K562 (cell line): ENCODE measurements around the gene FRMD4B. TPM values are rescaled to one million over a fixed set of nuclear protein-coding genes. Genes with fewer than 3 reads are reported as not detected.

Source experiments
- ATAC-seq: fragments of 200-7000 bp; cut with Tn5 transposase; 3 replicates; pipeline ENCODE4 v1.9.1; 2020; ENCODE audit warnings: moderate library complexity
- BruUV-seq: library from RNA; stranded (reverse); fragments of 400-500 nt; replicated peaks from 2 replicates; lab custom pipeline; 2021; lab: Mats Ljungman, UMichigan
- CTCF ChIA-PET: fragments of 300-600 bp; formaldehyde crosslinking; extraction: SDS; loops from one replicate; lab custom pipeline; 2021; ENCODE audit warnings: low intra/inter-chr PET ratio; lab: Yijun Ruan, JAX
- POLR2A ChIA-PET: fragments of 300-600, 350-650 bp; sonication (Branson Sonifier 250); formaldehyde crosslinking; extraction: SDS; loops from one replicate; lab custom pipeline; 2021; ENCODE audit warnings: antibody characterized with exemption, inconsistent platforms; lab: Yijun Ruan, JAX
- DNase-seq, 4 experiments: peaks; one replicate each; pipeline versions ENCODE4 v3.0.0 to v3.0.0-alpha.2; 2011 to 2018; ENCODE audit warnings: low spot score in 3 of 4, mixed read lengths in 3 of 4; ENCODE audit errors: extremely low read depth in 1 of 4
- FAIRE-seq: peaks from 2 replicates; lab custom pipeline; 2011; peaks lifted over from hg19 to GRCh38; lab: Jason Lieb, UNC
- H2AFZ ChIP-seq: 2 replicates; pipeline ENCODE4 v1.6.0; 2011; ENCODE audit warnings: low read depth, low read length, control low read depth, inconsistent platforms
- H3K27ac ChIP-seq: fragments of 200-600 bp; 3 replicates; pipeline ENCODE4 v1.8.0; 2011; ENCODE audit warnings: low read depth, mild to moderate bottlenecking, control low read depth, inconsistent platforms, low read length, moderate library complexity, mixed read lengths; ENCODE audit errors: extremely low read depth
- H3K27me3 ChIP-seq, 2 experiments: fragments of 300-600 bp in 1 of 2; 2 replicates in 1 of 2; 3 replicates in 1 of 2; pipeline versions ENCODE4 v1.6.0 to v1.8.0; 2011; ENCODE audit warnings: inconsistent platforms in 2 of 2, low read length in 2 of 2, mild to moderate bottlenecking in 1 of 2, mixed read lengths in 1 of 2, moderate library complexity in 1 of 2; ENCODE audit not compliant: control insufficient read depth in 2 of 2, insufficient read depth in 2 of 2
- H3K36me3 ChIP-seq: fragments of 300-600 bp; 3 replicates; pipeline ENCODE4 v1.8.0; 2011; ENCODE audit warnings: mild to moderate bottlenecking, low read length, inconsistent platforms; ENCODE audit not compliant: control insufficient read depth, insufficient read depth
- H3K4me1 ChIP-seq, 2 experiments: fragments of 200-600 bp in 1 of 2; replicated peaks in 1 of 2; 2 replicates in 1 of 2; 3 replicates in 1 of 2; pipeline versions ENCODE4 v1.5.1 to v1.8.0; 2011; ENCODE audit warnings: inconsistent platforms in 2 of 2, low read length in 2 of 2, mild to moderate bottlenecking in 1 of 2, mixed read lengths in 1 of 2, moderate library complexity in 1 of 2; ENCODE audit not compliant: control insufficient read depth in 2 of 2, insufficient read depth in 2 of 2
- H3K4me2 ChIP-seq: 2 replicates; pipeline ENCODE4 v1.6.1; 2011; ENCODE audit warnings: low read length, control low read depth, inconsistent platforms, mixed read lengths; ENCODE audit not compliant: insufficient read depth
- H3K4me3 ChIP-seq: fragments of 200-600 bp; sonication (generic), shearing (Covaris generic); 2 replicates; pipeline ENCODE4 v1.5.1; 2016; ENCODE audit warnings: control low read depth, inconsistent platforms
- H3K79me2 ChIP-seq: fragments of 200-600 bp; 3 replicates; pipeline ENCODE4 v1.8.0; 2011; ENCODE audit warnings: low read length, inconsistent platforms; ENCODE audit not compliant: control insufficient read depth, insufficient read depth
- H3K9ac ChIP-seq, 2 experiments: 2 replicates each; pipeline versions ENCODE4 v1.6.0 to v1.6.1; 2011; ENCODE audit warnings: low read depth in 2 of 2, low read length in 2 of 2, control low read depth in 1 of 2, inconsistent platforms in 1 of 2, mild to moderate bottlenecking in 1 of 2, mixed read lengths in 1 of 2; ENCODE audit not compliant: insufficient read depth in 1 of 2
- H3K9me1 ChIP-seq: one replicate; pipeline ENCODE4 v1.6.0; 2011; ENCODE audit warnings: inconsistent platforms, mild to moderate bottlenecking, low read length, moderate library complexity; ENCODE audit not compliant: control insufficient read depth, insufficient read depth
- H3K9me3 ChIP-seq: replicated peaks from 2 replicates; pipeline ENCODE4 v1.5.1; 2011; ENCODE audit warnings: low read depth, low read length, inconsistent platforms; ENCODE audit not compliant: control insufficient read depth, insufficient read depth
- H4K20me1 ChIP-seq: replicated peaks from 2 replicates; pipeline ENCODE4 v1.6.1; 2011; ENCODE audit warnings: low read length, inconsistent platforms, mixed read lengths; ENCODE audit not compliant: control insufficient read depth, insufficient read depth
- BHLHE40 ChIP-seq: IDR thresholded peaks from 2 replicates; pipeline ENCODE4 v1.6.1; 2011; ENCODE audit warnings: low read length, improper control_type of control experiment
- BRD4 ChIP-seq: fragments of 200-600 bp; sonication (generic); IDR thresholded peaks from 2 replicates; pipeline ENCODE4 v1.6.1; 2017; ENCODE audit warnings: inconsistent platforms
- DDX20 ChIP-seq: fragments of 450-650 bp; IDR thresholded peaks from 2 replicates; pipeline ENCODE4 v1.6.1; 2016; ENCODE audit warnings: missing genetic modification characterization, low read depth, mild to moderate bottlenecking, missing compliant biosample characterization, moderate library complexity
- ESRRA ChIP-seq: fragments of 450-650 bp; IDR thresholded peaks from 2 replicates; pipeline ENCODE4 v1.6.1; 2014; ENCODE audit warnings: low read depth, mild to moderate bottlenecking, moderate library complexity, borderline replicate concordance
- GTF2A2 ChIP-seq: IDR thresholded peaks from 2 replicates; pipeline ENCODE4 v1.6.1; 2016; ENCODE audit warnings: mild to moderate bottlenecking, missing genetic modification characterization, missing compliant biosample characterization
- HDAC3 ChIP-seq: fragments of 450-650 bp; IDR thresholded peaks from 2 replicates; pipeline ENCODE4 v1.6.1; 2018; ENCODE audit warnings: borderline replicate concordance, mild to moderate bottlenecking, moderate library complexity; ENCODE audit not compliant: partially characterized antibody
- HIVEP1 ChIP-seq: fragments of 250-450 bp; sonication (Bioruptor Pico); IDR thresholded peaks from 2 replicates; pipeline ENCODE4 v1.4.0; 2020; ENCODE audit warnings: mild to moderate bottlenecking
- NR0B1 ChIP-seq: fragments of 450-650 bp; IDR thresholded peaks from one replicate; pipeline ENCODE4 v1.6.1; 2018; ENCODE audit warnings: mild to moderate bottlenecking, moderate library complexity; ENCODE audit not compliant: partially characterized antibody
- NRF1 ChIP-seq, 2 experiments: fragments of 450-650 bp; IDR thresholded peaks in 1 of 2; conservative IDR thresholded peaks in 1 of 2; 2 replicates each; pipeline ENCODE4 v1.6.1; 2014; ENCODE audit warnings: mild to moderate bottlenecking in 2 of 2
- PKNOX1 ChIP-seq: fragments of 450-650 bp; IDR thresholded peaks from 2 replicates; pipeline ENCODE4 v1.6.1; 2016
- POLR2AphosphoS2 ChIP-seq: IDR thresholded peaks from 2 replicates; pipeline ENCODE4 v1.6.1; 2012; ENCODE audit warnings: low read length, improper control_type of control experiment
- SMC3 ChIP-seq: conservative IDR thresholded peaks from 2 replicates; pipeline ENCODE4 v1.6.1; 2011; ENCODE audit warnings: low read depth, low read length, improper control_type of control experiment; ENCODE audit not compliant: insufficient read depth
- SP2 ChIP-seq: IDR thresholded peaks from 2 replicates; pipeline ENCODE4 v1.6.1; 2011; ENCODE audit warnings: mild to moderate bottlenecking, low read depth, low read length, moderate library complexity; ENCODE audit not compliant: poor library complexity, severe bottlenecking; ENCODE audit errors: extremely low read depth
- U2AF2 ChIP-seq: fragments of 200-400 bp; formaldehyde crosslinking; optimal IDR thresholded peaks from 2 replicates; pipeline ENCODE3; 2017; ENCODE audit warnings: low read depth, mild to moderate bottlenecking, low read length
- ZFPM2 ChIP-seq: fragments of 250-450 bp; sonication (Bioruptor Pico); IDR thresholded peaks from 2 replicates; pipeline ENCODE4 v1.5.1; 2022; ENCODE audit warnings: mild to moderate bottlenecking
- ZNF740 ChIP-seq, 3 experiments: fragments of 200-800 bp in 1 of 3; sonication (Bioruptor generic) in 1 of 3; sonication (generic) in 1 of 3; formaldehyde crosslinking in 1 of 3; IDR thresholded peaks; 2 replicates each; pipeline versions ENCODE4 v1.6.1 to v1.8.0; 2016 to 2022; ENCODE audit warnings: mild to moderate bottlenecking in 2 of 3, missing compliant biosample characterization in 2 of 3, missing genetic modification characterization in 2 of 3, missing genetic modification reagents in 1 of 3
- WGBS: fragments of 100-300 bp; shearing (Covaris generic); methylation state at CpG from one replicate; pipeline ENCODE4 v1.1.6; 2016; ENCODE audit warnings: low coverage, mixed read lengths; ENCODE audit not compliant: insufficient coverage; ENCODE audit errors: missing lambda C conversion rate; 5-methylcytosine and 5-hydroxymethylcytosine counted together
- in situ Hi-C: fragments of 300-500 bp; cut with MboI; formaldehyde crosslinking; loops from 4 replicates; pipeline ENCODE4 v1.15.0; 2018; ENCODE audit warnings: inconsistent platforms, mixed read lengths
- intact Hi-C: fragments of 100-400 bp; cut with micrococcal nuclease; formaldehyde crosslinking; loops from 2 replicates; pipeline ENCODE4 v1.14.2; 2022
- polyA plus RNA-seq, 8 experiments: library from polyadenylated mRNA; depleted of rRNA in 4 of 8; stranded (reverse) in 5 of 8; unstranded in 3 of 8; fragments of >200 nt; fragmentation: Nextera tagmentation in 2 of 8; fragmentation: Illumina TruSeq in 1 of 8; extraction: Ambion mirVana in 2 of 8; extraction: Trizol in 1 of 8; gene quantifications; 2 replicates each; pipeline versions ENCODE4 v1.2.1 to v1.2.3, GENCODE V29; 2011 to 2014; ENCODE audit warnings: inconsistent platforms in 1 of 8, missing spikeins in 1 of 8
- total RNA-seq, 7 experiments: library from RNA; depleted of rRNA in 6 of 7; stranded (reverse); fragments of >200 nt in 6 of 7; fragmentation: Illumina TruSeq in 2 of 7; extraction: Trizol in 2 of 7; gene quantifications; 2 replicates each; pipeline versions ENCODE4 v1.2.1 to v1.2.3, GENCODE V29; 2011 to 2021; ENCODE audit warnings: low replicate concordance in 1 of 7

The FRMD4B gene
- total and polyA plus RNA-seq, 9 of the 15 experiments (the other 6 are each of a cell fraction or from before 2014, with no cell fraction given): 0.03 to 0.09 (median 0.04) TPM; not detected in 3

- Histone ChIP-seq H2AFZ (no peak overlapping the region), H3K4me3 (no peak overlapping the region), H3K9ac (no peak overlapping the region), H3K4me1 (no peaks in the 10 kb centered on the region), H3K27ac (no peak overlapping the region), H3K9me3 (no peaks in the 10 kb centered on the region), H3K27me3 (peaks cover 0 to 2% of the 10 kb centered on the region in 2 experiments; a peak in 2 of 5 replicates), H3K9me1 (no peaks in the 10 kb centered on the region), H3K79me2 (no peaks in the 10 kb centered on the region), H4K20me1 (no peaks in the 10 kb centered on the region), H3K4me2 (no peak overlapping the region), H3K36me3 (no peaks in the 10 kb centered on the region)
- no TSS peak for BruUV-seq
- in situ Hi-C loops (no loop called here), intact Hi-C loops (no loop called here)
- CTCF ChIA-PET: no interaction called here
- POLR2A ChIA-PET: no interaction called here
- no peak for DNase-seq
- 0% methylated on average over 4 of the region's 4 CpGs for WGBS
- no peak for FAIRE-seq
- ATAC-seq: no peak
- TF ChIP-seq NRF1 (conservative IDR thresholded peaks at IDR 0.05 in 1 of 2, IDR thresholded peaks at IDR 0.05 in 1 of 2) (no peak), HIVEP1 (no peak), BRD4 (no peak), ESRRA (no peak), GTF2A2 (tag) (no peak), PKNOX1 (no peak), ZFPM2 (CRISPR knock-in tag) (no peak), SMC3 (no peak), U2AF2 (no peak), BHLHE40 (no peak), HDAC3 (no peak), ZNF740 (CRISPR knock-in tag; IDR thresholded peaks at IDR 0.05) (no peak), ZNF740 (tag; IDR thresholded peaks at IDR 0.05) (no peak), NR0B1 (no peak), DDX20 (tag) (no peak), POLR2AphosphoS2 (no peak), SP2 (no peak)
Observed at GRCh38 chr3:69252141-69252540, 133.7 kb downstream of the FRMD4B start.
